ENCODE results near the gene PRH2. TPM values are rescaled to one million over a fixed set of nuclear protein-coding genes. Genes with fewer than 3 reads are reported as not detected.

PRH2 gene
- total RNA-seq, 3 donors from 2014 or later (not counting 1 experiment from before 2014, with no cell fraction given): 1.0 TPM; not detected in 2

- Mint-ChIP-seq H3K4me1 (peaks cover 7 to 14% of the 10 kb centered on the region in 2 donors), H3K9me3 (no peaks in the 10 kb centered on the region), H3K27ac (no peak overlapping the region), H3K27me3 (ENCODE audit: low read depth in 2 of 2) (no peaks in the 10 kb centered on the region), H3K4me3 (no peak overlapping the region), H3K36me3 (no peaks in the 10 kb centered on the region)
- TF ChIP-seq CTCF (IDR thresholded peaks at IDR 0.05): no peak
- 100% methylated on average over 1 of the region's 1 CpG for WGBS (ENCODE audit: insufficient coverage)
- H3K27ac ChIP-seq (ENCODE audit: low read length): no peak overlapping the region
- H3K4me1 ChIP-seq (ENCODE audit: control insufficient read depth, insufficient read depth, low read length): peaks cover 3% of the 10 kb centered on the region
- no peaks in the 10 kb centered on the region for H3K36me3 ChIP-seq (ENCODE audit: control insufficient read depth, insufficient read depth, low read length)
- H3K4me3 ChIP-seq (ENCODE audit: low read length): no peak overlapping the region
- no peaks in the 10 kb centered on the region for H3K27me3 ChIP-seq (ENCODE audit: control insufficient read depth, insufficient read depth, low read length)
- DNase-seq (no peak), ATAC-seq (no peak)
- intact Hi-C loops (cut with micrococcal nuclease): no loop called here
- H3K9me3 ChIP-seq (ENCODE audit: control insufficient read depth, insufficient read depth, low read length): no peaks in the 10 kb centered on the region
Observed at GRCh38 chr12:10965476-10965875, 36.4 kb downstream of the PRH2 start.

GRCh38 chr12:10966314-10966713, 37.3 kb downstream of the PRH2 start:
- Mint-ChIP-seq H3K27me3 (ENCODE audit: low read depth in 2 of 2) (no peaks in the 10 kb centered on the region), H3K4me1 (peaks cover under 1 to 6% of the 10 kb centered on the region in 2 donors), H3K4me3 (no peak overlapping the region), H3K36me3 (no peaks in the 10 kb centered on the region), H3K9me3 (no peaks in the 10 kb centered on the region), H3K27ac (no peak overlapping the region)
- H3K27me3 ChIP-seq (ENCODE audit: control insufficient read depth, insufficient read depth, low read length): no peaks in the 10 kb centered on the region
- no peak for TF ChIP-seq CTCF (IDR thresholded peaks at IDR 0.05)
- no peaks in the 10 kb centered on the region for H3K9me3 ChIP-seq (ENCODE audit: control insufficient read depth, insufficient read depth, low read length)
- no peak overlapping the region for H3K4me3 ChIP-seq (ENCODE audit: low read length)
- intact Hi-C loops (cut with micrococcal nuclease): no loop called here
- H3K4me1 ChIP-seq (ENCODE audit: control insufficient read depth, insufficient read depth, low read length): no peaks in the 10 kb centered on the region
- H3K36me3 ChIP-seq (ENCODE audit: control insufficient read depth, insufficient read depth, low read length): no peaks in the 10 kb centered on the region
- DNase-seq (no peak), ATAC-seq (no peak)
- no peak overlapping the region for H3K27ac ChIP-seq (ENCODE audit: low read length)

- Mint-ChIP-seq H3K27ac (no peak overlapping the region), H3K4me1 (no peaks in the 10 kb centered on the region), H3K4me3 (no peak overlapping the region), H3K36me3 (no peaks in the 10 kb centered on the region), H3K9me3 (no peaks in the 10 kb centered on the region), H3K27me3 (ENCODE audit: low read depth in 2 of 2) (no peaks in the 10 kb centered on the region)
- intact Hi-C loops (cut with micrococcal nuclease): no loop called here
- H3K4me1 ChIP-seq (ENCODE audit: control insufficient read depth, insufficient read depth, low read length): no peaks in the 10 kb centered on the region
- no peaks in the 10 kb centered on the region for H3K36me3 ChIP-seq (ENCODE audit: control insufficient read depth, insufficient read depth, low read length)
- H3K9me3 ChIP-seq (ENCODE audit: control insufficient read depth, insufficient read depth, low read length): no peaks in the 10 kb centered on the region
- H3K27ac ChIP-seq (ENCODE audit: low read length): no peak overlapping the region
- DNase-seq (no peak), ATAC-seq (no peak)
- no peak for TF ChIP-seq CTCF (IDR thresholded peaks at IDR 0.05)
- H3K27me3 ChIP-seq (ENCODE audit: control insufficient read depth, insufficient read depth, low read length): no peaks in the 10 kb centered on the region
- WGBS (ENCODE audit: insufficient coverage): 90% methylated on average over 2 of the region's 2 CpGs
- no peak overlapping the region for H3K4me3 ChIP-seq (ENCODE audit: low read length)
Observed at GRCh38 chr12:10967409-10967808, 38.4 kb downstream of the PRH2 start.

- DNase-seq (no peak), ATAC-seq (no peak)
- Mint-ChIP-seq H3K36me3 (no peaks in the 10 kb centered on the region), H3K9me3 (no peaks in the 10 kb centered on the region), H3K4me1 (no peaks in the 10 kb centered on the region), H3K4me3 (no peak overlapping the region), H3K27ac (no peak overlapping the region), H3K27me3 (ENCODE audit: low read depth in 2 of 2) (peaks cover 0 to 4% of the 10 kb centered on the region in 2 donors)
- Histone ChIP-seq H3K4me3 (ENCODE audit: low read length) (no peak overlapping the region), H3K4me1 (ENCODE audit: control insufficient read depth, insufficient read depth, low read length) (no peaks in the 10 kb centered on the region), H3K27ac (ENCODE audit: low read length) (no peak overlapping the region), H3K36me3 (ENCODE audit: control insufficient read depth, insufficient read depth, low read length) (no peaks in the 10 kb centered on the region), H3K27me3 (ENCODE audit: control insufficient read depth, insufficient read depth, low read length) (no peaks in the 10 kb centered on the region), H3K9me3 (ENCODE audit: control insufficient read depth, insufficient read depth, low read length) (no peaks in the 10 kb centered on the region)
- no peak for TF ChIP-seq CTCF (IDR thresholded peaks at IDR 0.05)
- 94% methylated on average over 12 of the region's 15 CpGs for WGBS (ENCODE audit: insufficient coverage)
- intact Hi-C loops (cut with micrococcal nuclease): no loop called here
Observed at GRCh38 chr12:10968765-10969456, 39.9 kb downstream of the PRH2 start.

Data from natural killer cell (primary cell).